WI38 (cell line): Measurements from ENCODE around the gene ITGB8.

Experiments used
- H3K4me3 ChIP-seq: 2 replicates; pipeline ENCODE4 v1.5.1; 2011; ENCODE audit warnings: low read depth, mild to moderate bottlenecking, control low read depth, low read length
- TF ChIP-seq, protein P1 (sequence below): IDR thresholded peaks from 2 replicates; pipeline ENCODE4 v1.5.1; 2012; ENCODE audit warnings: low read depth, mild to moderate bottlenecking, control low read depth, low read length

The ITGB8 gene

GRCh38 chr7:20290505-20291111 lies 40.1 kb upstream of the ITGB8 start:
- H3K4me3 ChIP-seq: no peak overlapping the region
- TF ChIP-seq, protein P1, sequence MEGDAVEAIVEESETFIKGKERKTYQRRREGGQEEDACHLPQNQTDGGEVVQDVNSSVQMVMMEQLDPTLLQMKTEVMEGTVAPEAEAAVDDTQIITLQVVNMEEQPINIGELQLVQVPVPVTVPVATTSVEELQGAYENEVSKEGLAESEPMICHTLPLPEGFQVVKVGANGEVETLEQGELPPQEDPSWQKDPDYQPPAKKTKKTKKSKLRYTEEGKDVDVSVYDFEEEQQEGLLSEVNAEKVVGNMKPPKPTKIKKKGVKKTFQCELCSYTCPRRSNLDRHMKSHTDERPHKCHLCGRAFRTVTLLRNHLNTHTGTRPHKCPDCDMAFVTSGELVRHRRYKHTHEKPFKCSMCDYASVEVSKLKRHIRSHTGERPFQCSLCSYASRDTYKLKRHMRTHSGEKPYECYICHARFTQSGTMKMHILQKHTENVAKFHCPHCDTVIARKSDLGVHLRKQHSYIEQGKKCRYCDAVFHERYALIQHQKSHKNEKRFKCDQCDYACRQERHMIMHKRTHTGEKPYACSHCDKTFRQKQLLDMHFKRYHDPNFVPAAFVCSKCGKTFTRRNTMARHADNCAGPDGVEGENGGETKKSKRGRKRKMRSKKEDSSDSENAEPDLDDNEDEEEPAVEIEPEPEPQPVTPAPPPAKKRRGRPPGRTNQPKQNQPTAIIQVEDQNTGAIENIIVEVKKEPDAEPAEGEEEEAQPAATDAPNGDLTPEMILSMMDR: no peak

DNA sequence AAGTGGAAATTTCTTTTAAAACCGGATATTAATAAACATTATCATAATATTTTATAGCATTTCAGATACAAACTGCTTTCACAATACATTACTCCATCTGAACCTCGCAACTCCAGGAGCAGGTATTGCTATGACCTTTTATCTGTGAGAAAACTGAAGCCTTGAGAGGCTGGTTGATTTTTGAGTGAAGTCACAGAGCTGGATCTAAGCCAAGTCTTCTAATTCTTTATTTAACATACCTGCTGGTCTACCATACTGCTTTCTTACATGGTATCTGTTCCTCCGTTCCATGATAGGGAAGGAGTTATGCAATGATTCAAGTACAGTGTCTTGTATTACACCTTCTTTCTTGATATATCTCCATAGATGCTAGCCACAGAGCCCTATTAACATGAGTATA lies 37.4 kb upstream of the ITGB8 start:
- no peak overlapping the region for H3K4me3 ChIP-seq
- TF ChIP-seq, protein P1: no peak

DNA sequence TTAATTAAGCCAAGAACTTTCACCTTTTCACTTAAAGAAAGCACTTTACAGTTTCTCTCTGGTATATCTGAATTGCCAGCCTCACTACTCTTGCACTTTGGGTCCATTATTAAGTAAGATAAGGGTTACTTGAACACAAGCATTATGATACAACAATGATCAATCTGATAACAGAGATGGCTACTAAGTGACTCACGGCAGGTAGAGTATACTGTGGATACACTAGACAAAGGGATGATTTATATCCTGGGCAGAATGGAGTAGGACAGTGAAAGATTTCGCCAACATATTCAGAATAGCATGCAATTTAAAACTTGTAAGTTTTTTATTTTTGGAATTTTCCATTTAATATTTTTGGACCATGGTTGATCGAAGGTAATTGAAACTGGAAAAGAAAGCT lies 34.3 kb upstream of the ITGB8 start:
- TF ChIP-seq, protein P1: no peak
- H3K4me3 ChIP-seq: no peak overlapping the region

DNA sequence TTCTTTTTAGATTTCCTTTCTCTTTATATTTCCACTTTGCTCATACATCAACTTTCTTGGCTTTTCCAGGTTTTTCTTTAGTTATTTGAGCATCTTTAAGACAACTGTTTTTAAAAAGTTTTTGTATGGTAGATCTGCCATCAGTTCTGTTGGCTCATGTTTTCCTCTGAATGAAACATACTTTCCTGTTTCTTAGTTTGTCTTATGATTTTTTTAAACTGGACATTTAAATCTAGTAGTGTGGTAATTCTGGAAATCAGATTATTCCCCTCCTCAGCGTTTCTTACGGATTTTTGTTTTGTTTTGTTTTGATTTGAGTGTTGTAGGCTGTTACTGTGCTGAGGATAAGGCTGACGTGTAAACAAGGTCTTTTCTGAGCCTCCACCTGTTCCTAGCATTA lies 33.8 kb upstream of the ITGB8 start:
- TF ChIP-seq, protein P1: no peak
- H3K4me3 ChIP-seq: no peak overlapping the region

GRCh38 chr7:20298486-20298901 lies 32.2 kb upstream of the ITGB8 start:
- TF ChIP-seq, protein P1: no peak

GRCh38 chr7:20299145-20299544 lies 31.6 kb upstream of the ITGB8 start:
- TF ChIP-seq, protein P1: no peak
- no peak overlapping the region for H3K4me3 ChIP-seq

More at GRCh38 chr7:20298486-20298901, 32.2 kb upstream of the ITGB8 start:
- H3K4me3 ChIP-seq: no peak overlapping the region

- TF ChIP-seq, protein P1: no peak
- no peak overlapping the region for H3K4me3 ChIP-seq
Observed at GRCh38 chr7:20299647-20300312, 30.9 kb upstream of the ITGB8 start.
